H9 (cell line): Measurements from ENCODE around the gene COL28A1. TPM values are rescaled to one million over a fixed set of nuclear protein-coding genes. Genes with fewer than 3 reads are reported as not detected.

Source experiments
- DNase-seq: peaks from one replicate; pipeline ENCODE4 v3.0.0-alpha.2; 2017
- H2AFZ ChIP-seq: one replicate; pipeline ENCODE4 v1.6.1; 2013; ENCODE audit warnings: mild to moderate bottlenecking, low read length, control low read depth, moderate library complexity
- H2AK5ac ChIP-seq: 2 replicates; pipeline ENCODE4 v1.6.1; 2013; ENCODE audit warnings: low read length, control low read depth, mixed read lengths; ENCODE audit not compliant: insufficient read length
- H2BK120ac ChIP-seq: one replicate; pipeline ENCODE4 v1.6.1; 2013; ENCODE audit warnings: low read depth, mild to moderate bottlenecking, low read length, control low read depth, inconsistent platforms; ENCODE audit not compliant: poor library complexity, severe bottlenecking
- H2BK12ac ChIP-seq: 2 replicates; pipeline ENCODE4 v1.6.1; 2013; ENCODE audit warnings: low read length, control low read depth, mixed read lengths, low read depth; ENCODE audit not compliant: insufficient read length
- H2BK15ac ChIP-seq: 2 replicates; pipeline ENCODE4 v1.6.1; 2013; ENCODE audit warnings: low read depth, low read length, control low read depth
- H2BK20ac ChIP-seq: one replicate; pipeline ENCODE4 v1.6.1; 2013; ENCODE audit warnings: low read depth, mild to moderate bottlenecking, low read length, control low read depth, inconsistent platforms; ENCODE audit not compliant: poor library complexity, severe bottlenecking
- H2BK5ac ChIP-seq: 2 replicates; pipeline ENCODE4 v1.6.1; 2013; ENCODE audit warnings: low read length, control low read depth, mixed read lengths; ENCODE audit not compliant: insufficient read length
- H3K14ac ChIP-seq: 2 replicates; pipeline ENCODE4 v1.6.1; 2013; ENCODE audit warnings: low read length, control low read depth; ENCODE audit not compliant: insufficient read depth
- H3K18ac ChIP-seq: 2 replicates; pipeline ENCODE4 v1.6.1; 2013; ENCODE audit warnings: low read depth, mild to moderate bottlenecking, mixed read lengths, low read length, control low read depth; ENCODE audit not compliant: insufficient read length
- H3K23ac ChIP-seq: 2 replicates; pipeline ENCODE4 v1.6.1; 2013; ENCODE audit warnings: low read length, control low read depth, mixed read lengths, low read depth; ENCODE audit not compliant: insufficient read length
- H3K23me2 ChIP-seq: 2 replicates; pipeline ENCODE4 v1.6.1; 2013; ENCODE audit warnings: low read depth, mild to moderate bottlenecking, mixed read lengths, low read length, control low read depth; ENCODE audit not compliant: insufficient read length, poor library complexity, severe bottlenecking
- H3K27ac ChIP-seq: 2 replicates; pipeline ENCODE4 v1.5.1; 2013; ENCODE audit warnings: low read length, control low read depth, mixed read lengths, low read depth; ENCODE audit not compliant: insufficient read length
- H3K27me3 ChIP-seq: 2 replicates; pipeline ENCODE4 v1.6.1; 2013; ENCODE audit warnings: low read length, control low read depth, inconsistent platforms; ENCODE audit not compliant: insufficient read depth
- H3K4ac ChIP-seq: 2 replicates; pipeline ENCODE4 v1.6.1; 2013; ENCODE audit warnings: low read depth, mild to moderate bottlenecking, control low read depth, inconsistent platforms, low read length, moderate library complexity
- H3K4me1 ChIP-seq: 2 replicates; pipeline ENCODE4 v1.6.1; 2013; ENCODE audit warnings: low read length, control low read depth, inconsistent platforms; ENCODE audit not compliant: insufficient read depth
- H3K4me2 ChIP-seq: 2 replicates; pipeline ENCODE4 v1.6.1; 2013; ENCODE audit warnings: low read length, control low read depth, mixed read lengths; ENCODE audit not compliant: insufficient read length, insufficient read depth
- H3K56ac ChIP-seq: 2 replicates; pipeline ENCODE4 v1.6.1; 2013; ENCODE audit warnings: low read depth, mild to moderate bottlenecking, mixed read lengths, low read length, control low read depth; ENCODE audit not compliant: insufficient read length
- H3K79me1 ChIP-seq: 2 replicates; pipeline ENCODE4 v1.6.1; 2013; ENCODE audit warnings: low read depth, mild to moderate bottlenecking, moderate library complexity, low read length, control low read depth, inconsistent platforms; ENCODE audit not compliant: insufficient read depth, poor library complexity, severe bottlenecking
- H3K79me2 ChIP-seq: 2 replicates; pipeline ENCODE4 v1.6.1; 2013; ENCODE audit warnings: low read length, control low read depth, inconsistent platforms; ENCODE audit not compliant: insufficient read depth
- H3K9ac ChIP-seq: 2 replicates; pipeline ENCODE4 v1.6.1; 2013; ENCODE audit warnings: low read length, control low read depth, mixed read lengths; ENCODE audit not compliant: insufficient read length; ENCODE audit errors: extremely low read depth
- H3K9me3 ChIP-seq: one replicate; pipeline ENCODE4 v1.6.1; 2013; ENCODE audit warnings: low read depth, low read length, inconsistent platforms; ENCODE audit not compliant: control insufficient read depth
- H3T11ph ChIP-seq: one replicate; pipeline ENCODE4 v1.6.1; 2013; ENCODE audit warnings: mild to moderate bottlenecking, low read length, control low read depth, inconsistent platforms
- H4K20me1 ChIP-seq: one replicate; pipeline ENCODE4 v1.6.1; 2013; ENCODE audit not compliant: control insufficient read depth, insufficient read length, insufficient read depth
- H4K5ac ChIP-seq: 2 replicates; pipeline ENCODE4 v1.6.1; 2013; ENCODE audit warnings: low read depth, mild to moderate bottlenecking, mixed read lengths, low read length, control low read depth; ENCODE audit not compliant: insufficient read length
- H4K8ac ChIP-seq: replicated peaks from 2 replicates; pipeline ENCODE4 v1.6.1; 2013; ENCODE audit warnings: low read length, control low read depth, mixed read lengths, low read depth; ENCODE audit not compliant: insufficient read length
- H4K91ac ChIP-seq: 2 replicates; pipeline ENCODE4 v1.6.1; 2013; ENCODE audit warnings: low read depth, mild to moderate bottlenecking, moderate library complexity, mixed read lengths, low read length, control low read depth; ENCODE audit not compliant: insufficient read length
- H3K27ac Mint-ChIP-seq, 3 experiments: 2 replicates in 2 of 3; 3 replicates in 1 of 3; pipeline ENCODE4 v1.8.0; 2020 to 2021; ENCODE audit warnings: mixed read lengths in 3 of 3, mild to moderate bottlenecking in 1 of 3, moderate library complexity in 1 of 3
- H3K27me3 Mint-ChIP-seq: 2 replicates; pipeline ENCODE4 v1.8.0; 2021; ENCODE audit warnings: low read depth, mild to moderate bottlenecking, moderate library complexity, mixed read lengths
- H3K36me3 Mint-ChIP-seq, 3 experiments: 2 replicates in 2 of 3; 3 replicates in 1 of 3; pipeline ENCODE4 v1.8.0; 2020 to 2021; ENCODE audit warnings: low read depth in 3 of 3, mixed read lengths in 3 of 3; ENCODE audit not compliant: insufficient read depth in 1 of 3
- H3K4me1 Mint-ChIP-seq, 2 experiments: 2 replicates each; pipeline ENCODE4 v1.8.0; 2020; ENCODE audit warnings: mixed read lengths in 2 of 2
- H3K4me3 Mint-ChIP-seq, 2 experiments: 2 replicates in 1 of 2; 3 replicates in 1 of 2; pipeline ENCODE4 v1.8.0; 2020 to 2021; ENCODE audit warnings: mild to moderate bottlenecking in 2 of 2, mixed read lengths in 2 of 2, moderate library complexity in 1 of 2
- H3K9me3 Mint-ChIP-seq, 2 experiments: 2 replicates in 1 of 2; 3 replicates in 1 of 2; pipeline ENCODE4 v1.8.0; 2020; ENCODE audit warnings: mild to moderate bottlenecking in 2 of 2, mixed read lengths in 2 of 2, moderate library complexity in 1 of 2
- WGBS: extraction: QIAGEN DNeasy Blood & Tissue Kit; methylation state at CpG from one replicate; pipeline ENCODE4 v1.1.7; 2013; ENCODE audit warnings: missing lambda C conversion rate, low lambda C conversion rate, mixed read lengths; ENCODE audit not compliant: insufficient read length; ENCODE audit errors: extremely low coverage; 5-methylcytosine and 5-hydroxymethylcytosine counted together
- total RNA-seq: library from RNA; stranded (reverse); gene quantifications from 2 replicates; pipeline ENCODE4 v1.2.1, GENCODE V29; 2021
- TF ChIP-seq, protein P1 (sequence below): fragments of 200-600 bp; sonication (generic); conservative IDR thresholded peaks from 3 replicates; pipeline ENCODE4 v1.8.0; 2021; ENCODE audit warnings: antibody characterized with exemption, mild to moderate bottlenecking

Gene COL28A1
- total RNA-seq, 1 experiment from 2014 or later, result 0.66 TPM

DNA sequence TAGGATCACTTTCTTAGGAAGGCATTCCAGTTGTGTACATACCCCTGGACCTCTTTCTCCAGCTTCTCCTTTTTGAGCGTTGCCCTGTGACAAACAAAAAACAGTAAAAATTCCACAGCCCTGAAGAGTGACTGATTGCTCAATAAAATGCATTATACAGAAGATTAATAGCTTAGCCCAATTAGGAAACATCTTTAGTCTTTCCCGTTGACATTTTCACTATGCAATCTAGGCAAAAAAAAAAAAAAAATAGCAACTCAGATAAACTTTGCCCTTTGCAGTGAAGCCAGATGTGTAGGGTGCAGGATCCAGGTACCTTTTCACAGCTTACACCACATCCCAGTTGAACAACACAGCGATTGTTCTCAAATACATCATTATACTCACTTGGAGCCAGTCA is 17.9 kb downstream of the COL28A1 start:
- H2BK15ac ChIP-seq, result no peak overlapping the region
- Mint-ChIP-seq H3K4me3 (no peak overlapping the region), H3K27ac (no peak overlapping the region), H3K36me3 (no peaks in the 10 kb centered on the region), H3K9me3 (no peaks in the 10 kb centered on the region; a peak in 1 of 5 replicates), H3K4me1 (peaks cover 9% of the 10 kb centered on the region in 2 experiments; a peak in 3 of 4 replicates), H3K27me3 (no peaks in the 10 kb centered on the region)
- no peaks in the 10 kb centered on the region for H3K23me2 ChIP-seq
- no peaks in the 10 kb centered on the region for H3K27me3 ChIP-seq
- TF ChIP-seq, protein P1, sequence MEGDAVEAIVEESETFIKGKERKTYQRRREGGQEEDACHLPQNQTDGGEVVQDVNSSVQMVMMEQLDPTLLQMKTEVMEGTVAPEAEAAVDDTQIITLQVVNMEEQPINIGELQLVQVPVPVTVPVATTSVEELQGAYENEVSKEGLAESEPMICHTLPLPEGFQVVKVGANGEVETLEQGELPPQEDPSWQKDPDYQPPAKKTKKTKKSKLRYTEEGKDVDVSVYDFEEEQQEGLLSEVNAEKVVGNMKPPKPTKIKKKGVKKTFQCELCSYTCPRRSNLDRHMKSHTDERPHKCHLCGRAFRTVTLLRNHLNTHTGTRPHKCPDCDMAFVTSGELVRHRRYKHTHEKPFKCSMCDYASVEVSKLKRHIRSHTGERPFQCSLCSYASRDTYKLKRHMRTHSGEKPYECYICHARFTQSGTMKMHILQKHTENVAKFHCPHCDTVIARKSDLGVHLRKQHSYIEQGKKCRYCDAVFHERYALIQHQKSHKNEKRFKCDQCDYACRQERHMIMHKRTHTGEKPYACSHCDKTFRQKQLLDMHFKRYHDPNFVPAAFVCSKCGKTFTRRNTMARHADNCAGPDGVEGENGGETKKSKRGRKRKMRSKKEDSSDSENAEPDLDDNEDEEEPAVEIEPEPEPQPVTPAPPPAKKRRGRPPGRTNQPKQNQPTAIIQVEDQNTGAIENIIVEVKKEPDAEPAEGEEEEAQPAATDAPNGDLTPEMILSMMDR, result no peak
- no peak overlapping the region for H3K14ac ChIP-seq
- no peak for DNase-seq
- no peak overlapping the region for H2AK5ac ChIP-seq
- no peak overlapping the region for H4K91ac ChIP-seq
- H2BK20ac ChIP-seq, result no peak overlapping the region
- H3K27ac ChIP-seq, result no peak overlapping the region
- no peak overlapping the region for H4K5ac ChIP-seq
- no peaks in the 10 kb centered on the region for H3K79me1 ChIP-seq
- H2BK5ac ChIP-seq, result no peak overlapping the region
- no CpG with 5 or more reads among the region's 3 CpGs for WGBS
- H3T11ph ChIP-seq, result no peak overlapping the region
- no peaks in the 10 kb centered on the region for H3K9me3 ChIP-seq
- H3K23ac ChIP-seq, result no peak overlapping the region
- H4K20me1 ChIP-seq, result no peaks in the 10 kb centered on the region
- no peak overlapping the region for H3K56ac ChIP-seq
- H3K4me1 ChIP-seq, result no peaks in the 10 kb centered on the region
- H3K4me2 ChIP-seq, result no peak overlapping the region
- H3K9ac ChIP-seq, result no peak overlapping the region
- H3K18ac ChIP-seq, result no peak overlapping the region
- H3K79me2 ChIP-seq, result no peaks in the 10 kb centered on the region
- no peak overlapping the region for H4K8ac ChIP-seq
- no peak overlapping the region for H2AFZ ChIP-seq
- H3K4ac ChIP-seq, result no peak overlapping the region
- no peak overlapping the region for H2BK120ac ChIP-seq
- no peak overlapping the region for H2BK12ac ChIP-seq
